NCI-H510A treated with DMSO at 0.1 percent for 48 hours (cell line): ENCODE data around the gene MYT1.

Source experiments
- DNase-seq: peaks from one replicate; lab custom pipeline; 2025; lab: John Stamatoyannopoulos, UW

MYT1 gene

DNA sequence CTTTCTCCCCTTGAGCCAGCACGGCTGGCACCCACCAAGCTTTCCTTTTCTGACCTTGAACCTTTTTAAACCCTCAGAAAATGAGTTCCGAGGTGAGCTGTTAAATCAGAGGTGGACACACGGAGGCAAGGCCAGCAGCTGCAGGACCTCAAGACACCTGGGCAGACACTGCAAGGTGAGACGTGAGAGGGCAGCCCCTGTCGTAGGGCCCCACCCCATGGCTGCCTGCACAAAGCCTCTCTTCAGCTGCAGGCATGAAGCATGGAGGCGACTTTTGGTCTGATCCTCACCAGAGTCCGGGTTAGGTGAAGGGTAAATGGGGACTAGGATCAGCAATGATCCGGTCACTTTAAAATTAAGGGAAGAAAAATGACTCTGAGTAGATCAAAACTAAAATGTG, 25.7 kb downstream of the MYT1 start:
- DNase-seq = no peak

DNA sequence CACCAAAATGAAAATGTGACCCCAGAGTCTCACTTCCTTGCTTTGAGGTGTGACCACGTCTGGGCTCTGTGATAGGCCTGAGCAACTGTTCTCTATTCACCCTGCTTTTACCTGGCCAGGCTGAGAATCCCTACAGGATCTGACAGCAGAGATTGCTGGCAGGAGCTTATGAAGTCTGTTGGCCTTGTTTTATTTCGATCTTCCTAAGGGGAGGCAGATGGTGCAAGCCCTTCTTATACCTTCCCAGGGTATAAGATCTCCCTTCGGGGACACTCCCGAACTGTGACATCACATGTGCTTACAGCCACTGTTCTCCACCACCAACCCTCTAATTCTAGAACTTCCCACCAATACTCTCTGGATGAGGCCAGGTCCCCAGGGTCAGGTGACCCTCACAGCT, 26.8 kb downstream of the MYT1 start:
- no peak for DNase-seq

DNA sequence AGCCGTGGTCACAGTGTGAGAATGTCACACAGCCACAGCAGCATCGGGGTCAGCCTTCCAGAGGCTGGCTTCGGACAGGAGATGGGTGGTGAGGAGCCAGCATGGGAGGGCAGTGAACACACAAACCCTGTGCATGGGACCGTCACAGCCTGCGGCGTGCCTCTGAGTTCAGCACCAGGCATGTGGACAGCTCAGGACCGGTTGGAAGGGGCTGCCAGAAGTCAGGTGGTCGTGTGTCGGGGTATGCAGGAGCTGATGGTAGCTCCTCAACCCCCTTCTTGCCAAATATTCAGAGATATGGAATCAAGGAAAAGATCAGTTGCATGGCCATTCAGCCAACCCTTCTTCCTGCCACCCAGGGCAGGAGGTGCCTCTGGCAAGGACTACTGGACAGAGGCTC, 28.2 kb downstream of the MYT1 start:
- DNase-seq = no peak

DNA sequence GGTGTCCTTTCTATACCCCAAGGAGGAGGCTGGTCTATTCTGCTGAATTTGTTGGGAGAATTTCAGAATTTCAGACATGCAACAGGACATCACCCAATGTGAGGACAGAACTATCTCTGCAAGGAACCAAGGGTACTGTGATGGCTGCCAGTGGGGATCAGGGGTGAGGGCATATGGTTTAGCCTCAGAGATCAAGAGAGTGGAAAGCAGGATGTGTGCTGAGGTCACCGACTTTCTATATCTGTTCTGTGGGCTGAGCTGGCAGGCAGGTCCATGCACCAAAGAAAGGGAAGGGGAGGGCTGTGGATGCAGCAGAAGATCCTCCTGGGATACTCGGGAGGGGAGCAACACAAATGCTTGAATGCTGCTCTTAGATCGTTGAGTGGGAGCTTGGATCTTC, 28.8 kb downstream of the MYT1 start:
- DNase-seq = no peak

DNA sequence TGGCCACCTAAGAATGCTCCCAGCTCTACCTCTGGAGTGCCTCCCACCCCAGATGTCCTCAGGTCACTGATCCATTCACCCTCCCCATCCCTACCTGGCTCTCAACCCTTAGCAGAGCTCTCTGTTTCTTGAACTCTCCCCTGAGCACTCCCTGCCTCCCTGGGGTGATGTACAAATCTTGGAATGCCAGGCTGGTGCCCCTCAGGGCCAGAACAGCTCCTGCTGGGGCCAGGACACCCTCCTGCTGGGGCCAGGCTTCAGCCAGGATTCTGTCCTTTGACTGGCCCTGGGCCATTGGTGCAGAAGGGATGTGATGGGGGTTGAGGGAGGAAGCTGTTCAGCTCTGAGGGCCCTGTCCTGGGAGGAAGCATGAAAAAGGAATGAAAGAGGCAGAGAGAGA, 30.0 kb downstream of the MYT1 start:
- no peak for DNase-seq

DNA sequence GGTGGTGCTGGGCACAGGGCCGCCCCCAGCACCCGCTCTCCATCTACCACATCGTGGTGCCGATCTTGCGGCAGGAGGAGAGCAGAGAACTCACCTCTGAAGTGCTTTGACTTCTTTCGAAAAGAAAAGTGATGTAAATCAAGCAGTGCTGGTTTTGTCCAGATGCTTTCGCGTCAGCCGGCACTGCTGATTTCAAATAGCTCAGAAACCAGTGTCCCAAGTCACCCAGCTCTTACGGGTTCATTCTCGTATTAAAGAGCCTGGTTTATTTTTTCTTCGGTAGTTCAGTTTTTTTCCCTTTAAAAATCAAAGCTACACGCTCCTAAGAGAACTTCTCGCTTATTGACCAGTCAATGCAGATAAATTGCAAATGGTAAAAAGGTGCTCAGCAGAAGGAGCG, 32.1 kb downstream of the MYT1 start:
- no peak for DNase-seq

DNA sequence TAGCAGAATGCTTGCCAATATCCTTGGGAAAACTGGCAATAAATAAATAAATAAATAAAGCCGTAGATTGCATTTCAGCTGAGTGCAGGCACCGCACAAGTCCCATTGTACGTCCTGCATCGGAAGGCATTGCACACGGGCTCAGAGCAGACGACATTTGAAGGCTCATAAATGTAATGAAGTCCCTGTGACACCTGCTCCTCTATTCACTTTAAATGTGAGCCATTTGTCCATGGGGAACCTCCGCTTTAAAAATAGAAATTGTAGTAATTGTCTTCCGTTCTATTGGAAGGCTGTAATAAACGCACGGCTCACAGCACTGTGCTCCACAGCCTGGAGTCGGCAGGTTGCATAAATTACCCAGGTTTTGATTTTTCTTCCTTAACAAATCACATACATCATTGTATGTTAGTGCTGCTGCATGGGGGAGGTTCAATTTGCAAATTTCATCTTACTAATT, 32.6 kb downstream of the MYT1 start:
- DNase-seq = no peak

DNA sequence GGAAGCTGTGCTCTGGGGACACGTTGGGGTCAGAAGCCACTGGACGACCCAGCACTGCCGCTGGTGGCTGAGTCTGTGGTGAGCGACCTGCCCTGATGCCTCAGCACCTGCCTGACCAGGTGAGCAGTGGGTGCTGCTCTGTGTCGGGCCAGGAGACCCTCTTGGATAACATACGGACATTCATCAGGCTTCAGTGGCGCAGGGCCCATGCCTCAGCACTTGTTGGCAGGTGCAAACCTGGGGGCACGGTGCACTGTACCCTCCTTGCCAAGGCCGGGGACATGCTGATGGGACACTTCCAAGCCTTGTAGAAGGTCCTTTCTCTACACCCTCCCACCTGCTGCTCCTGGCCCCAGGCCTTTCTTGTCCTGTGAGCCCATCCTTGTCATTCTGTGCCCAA, 34.1 kb downstream of the MYT1 start:
- DNase-seq = no peak

DNA sequence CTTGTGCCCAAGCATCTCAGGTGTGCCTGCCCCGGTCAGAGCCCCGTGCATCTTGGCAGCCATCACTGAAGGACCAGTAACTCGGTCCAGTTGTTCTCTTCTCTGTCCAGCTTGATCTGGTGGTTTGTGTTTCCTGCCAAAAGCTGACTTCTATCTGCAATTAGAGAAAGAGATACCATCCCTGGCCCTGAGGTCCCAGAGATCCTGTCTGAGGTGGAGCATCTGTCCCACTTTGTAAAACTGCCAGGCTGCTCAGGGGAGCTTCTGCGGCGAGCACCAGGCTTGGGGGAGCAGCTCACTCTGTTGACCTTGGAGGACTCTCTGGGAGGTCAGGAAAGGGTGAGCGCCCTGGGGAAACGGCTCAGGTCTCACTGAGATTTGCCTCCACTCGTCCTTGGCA, 35.1 kb downstream of the MYT1 start:
- no peak for DNase-seq

DNA sequence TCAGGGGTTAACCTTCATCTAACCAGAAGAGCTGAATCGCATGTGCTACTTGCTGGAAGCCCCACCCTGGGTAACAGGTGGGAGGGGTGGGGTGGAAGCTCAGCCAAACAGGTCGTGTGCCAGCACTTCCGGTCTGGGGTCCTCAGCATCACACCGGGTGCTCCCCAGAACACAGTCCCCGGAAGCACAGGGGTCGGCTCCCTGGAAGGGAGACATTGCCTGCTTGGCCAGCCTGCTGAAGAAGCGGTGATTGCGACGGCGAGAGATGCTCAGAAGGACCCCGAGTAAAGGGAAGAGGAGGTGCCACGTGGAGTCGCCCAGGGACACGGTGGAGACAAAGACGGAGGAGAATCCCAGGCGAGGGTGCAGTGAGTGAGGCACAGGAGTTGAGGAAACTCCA, 36.5 kb downstream of the MYT1 start:
- DNase-seq = no peak

DNA sequence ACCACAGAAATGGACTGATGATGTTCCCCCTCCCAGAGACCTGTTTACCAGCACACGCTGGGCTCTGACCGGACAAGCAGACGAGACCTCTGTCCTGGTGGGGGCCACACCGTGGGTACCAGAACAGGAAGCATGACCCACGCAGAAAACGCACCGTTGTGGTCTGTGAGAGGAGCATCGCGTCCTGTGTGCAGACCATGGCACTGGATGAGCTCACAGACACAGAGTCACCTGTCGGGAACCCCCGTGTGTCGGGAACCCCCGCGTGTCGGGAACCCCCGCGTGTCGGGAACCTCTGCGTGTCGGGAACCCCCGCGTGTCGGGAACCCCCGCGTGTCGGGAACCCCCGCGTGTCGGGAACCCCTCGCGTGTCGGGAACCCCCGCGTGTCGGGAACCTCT, 37.4 kb downstream of the MYT1 start:
- DNase-seq = no peak

DNA sequence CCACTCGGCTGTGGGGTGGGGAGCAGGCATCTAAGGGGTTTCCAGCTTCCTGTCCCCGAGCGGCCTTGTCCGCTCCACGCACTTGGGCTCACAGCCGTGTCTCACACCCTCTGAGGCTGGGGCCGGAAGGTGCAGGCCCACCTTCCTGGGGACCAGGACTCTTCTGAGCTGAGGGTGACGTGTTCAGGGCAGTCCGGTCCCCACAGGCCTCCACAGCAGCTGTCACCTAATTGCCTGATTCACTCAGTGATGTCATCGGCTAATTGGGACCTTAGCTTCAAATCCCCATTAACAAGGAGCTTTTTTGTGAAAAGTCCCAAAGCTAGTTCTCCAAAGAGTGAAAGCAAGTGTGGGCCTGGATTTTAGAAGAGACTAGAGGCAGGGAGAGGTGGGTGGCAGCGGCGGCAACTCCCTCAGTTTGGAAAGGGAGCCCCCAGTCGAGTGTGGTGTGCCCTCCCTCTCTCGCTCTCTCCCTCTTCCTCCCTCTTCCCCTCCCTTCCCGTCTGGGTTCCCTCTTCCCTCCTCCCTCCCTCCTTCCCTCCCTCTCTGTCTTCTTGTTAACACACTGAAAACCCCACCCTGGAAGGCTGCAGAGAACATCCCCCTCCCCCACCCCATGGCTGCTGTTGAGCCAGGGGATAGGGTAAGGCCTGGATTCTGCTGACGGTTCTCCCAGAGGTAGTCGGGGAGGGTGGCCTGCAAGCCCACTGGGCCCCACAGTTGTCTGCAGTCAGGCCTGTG, 39.0 kb downstream of the MYT1 start:
- DNase-seq = no peak

DNA sequence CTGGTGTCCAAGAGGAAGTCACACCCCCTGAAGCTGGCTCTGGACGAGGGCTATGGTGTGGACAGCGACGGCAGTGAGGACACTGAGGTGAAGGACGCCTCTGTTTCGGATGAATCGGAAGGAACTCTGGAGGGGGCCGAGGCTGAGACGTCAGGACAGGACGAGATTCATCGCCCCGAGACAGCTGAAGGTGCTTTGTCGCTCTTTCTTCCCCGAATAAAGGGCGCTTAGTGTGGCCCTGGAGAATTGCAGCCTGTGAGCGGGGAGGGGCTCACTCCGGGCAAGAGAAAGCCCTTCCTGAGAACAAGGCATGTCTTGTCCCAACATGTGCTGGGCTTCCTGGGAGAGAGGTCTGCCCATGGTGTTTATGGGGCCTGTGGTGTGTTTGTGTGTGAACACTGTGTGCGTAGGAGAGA, 41.4 kb downstream of the MYT1 start:
- DNase-seq = no peak

DNA sequence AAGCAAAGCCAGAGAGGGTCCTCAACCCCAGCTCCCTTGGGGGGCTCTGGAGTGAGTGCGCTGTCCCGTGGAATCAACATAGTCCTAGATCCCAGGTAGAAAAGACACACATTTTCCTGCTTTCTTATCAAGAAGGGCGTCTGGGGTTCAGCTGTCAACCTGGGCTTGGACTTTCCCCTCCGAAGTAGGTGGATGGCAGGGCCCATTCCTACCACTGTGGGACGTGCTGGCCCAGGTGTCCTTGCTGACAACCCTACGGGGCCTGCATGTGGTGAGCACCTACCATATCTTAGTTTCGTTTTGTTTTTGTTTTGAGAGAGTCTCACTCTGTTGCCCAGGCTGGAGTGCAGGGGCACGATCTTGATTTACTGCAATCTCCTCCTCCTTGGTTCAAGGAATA, 42.4 kb downstream of the MYT1 start:
- no peak for DNase-seq

DNA sequence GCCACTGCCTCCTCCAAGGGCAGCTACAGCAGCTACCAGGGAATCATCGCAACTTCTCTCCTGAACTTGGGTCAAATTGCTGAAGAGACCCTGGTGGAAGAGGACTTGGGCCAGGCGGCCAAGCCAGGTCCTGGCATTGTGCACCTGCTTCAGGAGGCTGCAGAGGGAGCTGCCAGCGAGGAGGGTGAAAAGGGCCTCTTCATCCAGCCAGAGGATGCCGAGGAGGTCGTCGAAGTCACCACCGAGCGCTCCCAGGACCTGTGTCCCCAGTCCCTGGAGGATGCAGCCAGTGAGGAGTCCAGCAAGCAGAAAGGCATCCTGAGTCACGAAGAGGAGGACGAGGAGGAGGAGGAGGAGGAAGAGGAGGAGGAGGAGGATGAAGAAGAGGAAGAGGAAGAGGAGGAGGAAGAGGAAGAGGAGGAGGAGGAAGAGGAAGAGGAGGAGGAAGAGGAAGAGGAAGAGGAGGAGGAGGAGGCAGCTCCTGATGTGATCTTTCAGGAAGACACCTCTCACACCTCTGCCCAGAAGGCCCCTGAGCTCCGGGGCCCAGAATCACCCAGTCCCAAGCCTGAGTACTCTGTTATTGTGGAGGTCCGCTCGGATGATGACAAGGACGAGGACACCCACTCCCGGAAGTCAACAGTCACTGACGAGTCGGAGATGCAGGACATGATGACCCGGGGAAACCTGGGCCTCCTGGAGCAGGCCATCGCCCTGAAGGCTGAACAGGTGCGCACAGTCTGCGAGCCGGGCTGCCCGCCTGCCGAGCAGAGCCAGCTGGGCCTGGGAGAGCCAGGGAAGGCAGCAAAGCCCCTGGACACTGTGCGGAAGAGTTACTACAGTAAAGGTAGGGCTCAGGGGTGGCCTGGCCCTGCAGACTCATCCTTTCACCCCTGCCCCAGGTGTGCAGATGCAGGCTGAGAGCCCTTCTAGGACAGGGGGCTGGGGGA, 43.7 kb downstream of the MYT1 start:
- DNase-seq = no peak

DNA sequence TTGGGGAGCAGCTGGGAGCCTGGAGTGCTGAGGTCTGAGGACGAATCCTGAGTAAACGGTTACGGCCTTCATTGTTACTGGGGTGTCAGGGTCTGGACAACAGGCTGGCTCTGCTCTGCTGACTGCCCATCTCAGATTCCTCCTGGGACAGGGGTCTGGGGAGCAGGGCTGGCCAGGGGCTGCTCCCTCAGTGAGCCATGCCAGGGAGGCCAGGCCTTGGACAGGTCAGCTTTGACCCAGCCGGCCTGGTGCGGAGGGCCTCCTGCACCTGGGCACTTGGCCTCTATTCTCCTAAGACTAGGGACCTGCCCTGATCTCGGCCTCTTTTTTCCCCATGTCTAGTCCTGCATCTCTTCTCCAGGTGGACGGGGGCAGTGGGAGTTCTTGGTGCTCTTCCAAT, 44.9 kb downstream of the MYT1 start:
- no peak for DNase-seq

DNA sequence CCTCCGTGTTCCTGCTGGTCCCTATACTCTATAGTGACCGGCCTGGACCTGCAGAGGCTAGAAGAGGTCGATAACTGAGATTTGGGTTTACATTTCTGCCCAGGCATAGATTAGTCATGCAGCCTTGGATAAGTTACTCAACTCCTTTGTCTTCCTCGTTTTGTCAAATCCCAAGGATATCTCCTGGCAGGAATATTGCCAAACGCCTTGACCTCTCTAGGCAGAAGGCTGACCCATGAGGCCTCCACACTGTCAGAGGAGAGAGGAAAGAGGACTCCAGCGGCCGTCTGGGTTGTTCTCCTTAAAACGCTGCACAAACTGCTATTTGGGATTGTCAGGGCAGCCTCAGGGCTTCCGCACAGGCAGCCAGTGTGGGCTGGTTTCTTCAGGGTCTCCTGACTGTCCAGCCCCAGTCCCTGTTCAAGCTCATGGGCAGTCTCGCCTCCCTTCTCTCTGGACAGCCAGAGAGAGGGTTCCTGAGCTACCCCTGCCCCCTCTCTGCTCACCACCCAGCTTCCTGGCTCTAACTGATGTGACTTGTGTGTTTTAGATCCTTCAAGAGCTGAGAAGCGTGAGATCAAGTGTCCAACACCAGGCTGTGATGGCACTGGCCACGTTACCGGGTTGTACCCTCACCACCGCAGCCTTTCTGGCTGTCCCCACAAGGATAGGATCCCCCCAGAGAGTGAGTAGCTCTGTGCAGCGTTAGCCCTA, 46.6 kb downstream of the MYT1 start:
- no peak for DNase-seq

DNA sequence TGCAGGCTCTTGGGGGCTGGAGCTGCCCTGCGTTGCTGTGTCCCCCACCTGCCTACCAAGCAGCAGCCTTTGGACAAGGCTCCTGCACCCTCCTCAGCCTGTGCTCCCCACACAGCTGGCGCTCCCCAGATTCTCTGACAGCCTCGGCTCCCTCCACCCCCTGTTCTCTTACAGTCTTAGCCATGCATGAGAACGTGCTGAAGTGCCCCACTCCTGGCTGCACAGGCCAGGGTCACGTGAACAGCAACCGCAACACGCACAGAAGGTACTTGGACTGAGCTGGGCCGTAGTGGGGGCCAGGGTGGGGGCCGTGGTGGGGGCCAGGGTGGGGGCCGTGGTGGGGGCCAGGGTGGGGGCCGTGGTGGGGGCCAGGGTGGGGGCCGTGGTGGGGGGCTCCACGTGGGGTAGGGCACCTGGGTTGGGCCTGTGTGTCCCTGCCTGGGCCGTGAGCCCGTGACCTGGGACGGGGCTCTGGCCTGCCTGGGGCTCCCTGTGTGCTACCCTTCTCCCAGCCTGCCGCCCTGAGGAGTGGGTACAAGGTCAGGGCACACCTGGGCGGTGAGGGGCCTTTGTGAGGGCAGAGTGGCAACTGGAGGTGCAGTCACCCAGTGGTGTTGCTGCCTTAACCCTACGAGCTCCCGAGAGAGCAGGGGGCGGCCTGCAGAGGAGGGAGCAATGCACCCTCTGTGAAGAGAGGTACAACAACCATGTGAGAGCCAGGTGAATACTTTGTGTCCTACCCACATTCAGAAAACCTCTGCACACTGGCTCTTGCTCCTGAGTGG, 47.8 kb downstream of the MYT1 start:
- no peak for DNase-seq

DNA sequence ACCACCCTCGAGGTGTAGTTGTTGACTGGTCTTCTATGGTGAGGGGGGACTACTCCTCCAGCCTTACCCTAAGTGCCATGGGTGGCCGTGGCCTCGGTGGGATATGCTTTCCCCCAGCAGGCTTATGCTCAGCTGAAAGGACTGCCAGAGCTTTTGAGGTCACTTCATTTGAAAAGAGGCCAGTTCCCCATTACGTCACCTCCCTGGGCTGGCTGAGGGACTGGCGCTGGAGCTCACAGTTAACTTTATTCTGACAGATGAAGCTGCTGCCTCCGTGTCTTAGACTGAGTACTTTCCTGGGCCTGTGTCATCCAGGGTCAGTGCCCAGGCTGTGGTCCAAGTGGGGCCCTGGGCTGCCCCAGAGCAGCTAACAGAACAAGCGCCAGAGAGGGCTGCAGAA, 48.5 kb downstream of the MYT1 start:
- DNase-seq = no peak

DNA sequence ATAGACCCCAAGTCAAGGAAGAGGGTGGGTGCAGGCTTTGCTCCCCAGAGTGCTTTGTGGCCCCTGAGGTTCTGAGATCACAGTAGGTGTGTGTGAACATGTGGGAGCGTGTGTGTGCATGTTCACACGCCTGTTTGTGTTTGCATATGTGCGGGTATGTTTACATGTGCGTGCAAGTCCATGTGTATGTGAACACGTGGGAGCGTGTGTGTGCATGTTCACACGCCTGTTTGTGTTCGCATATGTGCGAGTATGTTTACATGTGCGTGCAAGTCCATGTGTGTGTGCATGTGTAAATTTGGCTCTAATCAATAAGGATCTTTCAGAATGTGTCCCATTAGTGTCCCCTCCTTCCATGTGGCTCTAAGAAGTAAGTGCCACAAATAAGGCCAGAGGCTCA, 49.9 kb downstream of the MYT1 start:
- no peak for DNase-seq

DNA sequence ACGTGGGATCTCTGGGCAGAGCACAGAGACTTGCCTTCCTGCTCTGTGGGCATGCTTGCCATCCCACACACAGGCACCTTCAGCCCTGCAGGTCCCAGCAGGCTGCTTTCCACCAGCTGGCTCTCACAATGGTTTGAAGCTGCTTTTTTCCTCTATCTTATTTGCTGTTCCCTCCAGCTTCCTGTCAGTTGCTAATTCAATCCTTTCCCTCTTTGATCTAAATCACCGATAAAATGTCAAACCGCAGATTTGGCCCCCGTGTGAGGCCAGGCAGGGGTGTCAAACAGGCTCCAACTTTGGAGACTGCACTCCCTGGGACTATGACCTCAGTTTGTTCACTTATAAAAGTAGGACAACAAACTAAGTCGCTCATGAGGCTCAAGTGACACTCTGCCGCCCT, 50.7 kb downstream of the MYT1 start:
- no peak for DNase-seq

DNA sequence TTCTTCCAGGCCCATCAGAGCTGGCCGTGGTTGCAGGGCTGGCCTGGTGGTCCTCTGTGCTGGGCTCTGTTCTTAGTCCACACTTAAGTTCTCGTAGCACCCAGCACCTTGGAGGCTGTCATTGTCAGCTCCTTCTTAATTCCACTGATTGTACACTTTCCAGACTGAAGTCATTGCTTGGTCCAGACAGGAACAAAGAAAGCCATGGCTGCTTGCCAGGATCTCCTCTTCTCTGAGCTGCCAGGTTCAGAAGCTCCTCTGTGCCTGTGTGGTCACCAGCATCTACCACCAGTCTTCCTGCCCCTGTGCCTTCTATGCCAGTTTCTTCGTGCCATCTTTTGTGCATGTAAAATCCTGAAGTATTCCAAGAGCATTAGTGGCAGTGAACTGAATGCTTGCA, 51.8 kb downstream of the MYT1 start:
- no peak for DNase-seq
